PFSK-1 (cell line): Measurements from ENCODE around the gene CLDN14.

Source experiments
- FOXP2 ChIP-seq: optimal IDR thresholded peaks from 2 replicates; pipeline ENCODE3; 2011; ENCODE audit warnings: borderline replicate concordance, control low read depth, inconsistent platforms; ENCODE audit not compliant: insufficient read depth; ENCODE audit errors: extremely low read length, extremely low read depth
- POLR2AphosphoS5 ChIP-seq: IDR thresholded peaks from 2 replicates; pipeline ENCODE4 v1.6.1; 2012; ENCODE audit warnings: low read depth, mild to moderate bottlenecking, control low read depth, low read length, moderate library complexity
- REST ChIP-seq, 2 experiments: IDR thresholded peaks; 2 replicates each; pipeline versions ENCODE4 v1.6.1 to v1.8.0; 2011 to 2012; ENCODE audit warnings: low read depth in 2 of 2, low read length in 2 of 2, control low read depth in 1 of 2, inconsistent platforms in 1 of 2, mild to moderate bottlenecking in 1 of 2, moderate library complexity in 1 of 2; ENCODE audit not compliant: insufficient read depth in 1 of 2
- SIN3A ChIP-seq: IDR thresholded peaks from 2 replicates; pipeline ENCODE4 v1.6.1; 2012; ENCODE audit warnings: mild to moderate bottlenecking, low read length, moderate library complexity, borderline replicate concordance; ENCODE audit not compliant: insufficient read depth
- TAF1 ChIP-seq: IDR thresholded peaks from 2 replicates; pipeline ENCODE4 v1.6.1; 2012; ENCODE audit warnings: low read length, control low read depth, borderline replicate concordance; ENCODE audit not compliant: insufficient read depth

CLDN14 gene

GRCh38 chr21:36466061-36466511 lies 13.8 kb downstream of the CLDN14 start:
- TF ChIP-seq SIN3A, result no peak
- TF ChIP-seq REST (IDR thresholded peaks at IDR 0.05; ENCODE audit: insufficient read depth in 1 of 2, low read depth in 2 of 2, low read length in 2 of 2), result no peak
- TF ChIP-seq POLR2AphosphoS5, result no peak
- TF ChIP-seq FOXP2, result no peak
- no peak for TF ChIP-seq TAF1

GRCh38 chr21:36465478-36465877 lies 14.4 kb downstream of the CLDN14 start:
- TF ChIP-seq TAF1 (no peak), FOXP2 (no peak), POLR2AphosphoS5 (no peak), REST (IDR thresholded peaks at IDR 0.05; ENCODE audit: insufficient read depth in 1 of 2, low read depth in 2 of 2, low read length in 2 of 2) (no peak), SIN3A (no peak)

- TF ChIP-seq POLR2AphosphoS5, result no peak
- TF ChIP-seq SIN3A, result no peak
- TF ChIP-seq FOXP2, result no peak
- no peak for TF ChIP-seq TAF1
- no peak for TF ChIP-seq REST (IDR thresholded peaks at IDR 0.05; ENCODE audit: insufficient read depth in 1 of 2, low read depth in 2 of 2, low read length in 2 of 2)
Observed at GRCh38 chr21:36464590-36464989, 15.3 kb downstream of the CLDN14 start.

GRCh38 chr21:36463991-36464390 lies 15.9 kb downstream of the CLDN14 start:
- no peak for TF ChIP-seq FOXP2
- TF ChIP-seq POLR2AphosphoS5, result no peak
- no peak for TF ChIP-seq TAF1
- no peak for TF ChIP-seq SIN3A
- TF ChIP-seq REST (IDR thresholded peaks at IDR 0.05; ENCODE audit: insufficient read depth in 1 of 2, low read depth in 2 of 2, low read length in 2 of 2), result no peak

GRCh38 chr21:36463204-36463603 lies 16.7 kb downstream of the CLDN14 start:
- TF ChIP-seq TAF1, result no peak
- no peak for TF ChIP-seq SIN3A
- no peak for TF ChIP-seq FOXP2
- TF ChIP-seq POLR2AphosphoS5, result no peak
- no peak for TF ChIP-seq REST (IDR thresholded peaks at IDR 0.05; ENCODE audit: insufficient read depth in 1 of 2, low read depth in 2 of 2, low read length in 2 of 2)
